K562 (cell line): Measurements from ENCODE around the gene CD320. TPM values are rescaled to one million over a fixed set of nuclear protein-coding genes. Genes with fewer than 3 reads are reported as not detected.

Experiments used
- ATAC-seq: fragments of 200-7000 bp; cut with Tn5 transposase; 3 replicates; pipeline ENCODE4 v1.9.1; 2020; ENCODE audit warnings: moderate library complexity
- BruUV-seq: library from RNA; stranded (reverse); fragments of 400-500 nt; replicated peaks from 2 replicates; lab custom pipeline; 2021; lab: Mats Ljungman, UMichigan
- CTCF ChIA-PET: fragments of 300-600 bp; formaldehyde crosslinking; extraction: SDS; loops from one replicate; lab custom pipeline; 2021; ENCODE audit warnings: low intra/inter-chr PET ratio; lab: Yijun Ruan, JAX
- POLR2A ChIA-PET: fragments of 300-600, 350-650 bp; sonication (Branson Sonifier 250); formaldehyde crosslinking; extraction: SDS; loops from one replicate; lab custom pipeline; 2021; ENCODE audit warnings: antibody characterized with exemption, inconsistent platforms; lab: Yijun Ruan, JAX
- DNase-seq, 4 experiments: peaks; one replicate each; pipeline versions ENCODE4 v3.0.0 to v3.0.0-alpha.2; 2011 to 2018; ENCODE audit warnings: low spot score in 3 of 4, mixed read lengths in 3 of 4; ENCODE audit errors: extremely low read depth in 1 of 4
- FAIRE-seq: peaks from 2 replicates; lab custom pipeline; 2011; peaks lifted over from hg19 to GRCh38; lab: Jason Lieb, UNC
- H2AFZ ChIP-seq: 2 replicates; pipeline ENCODE4 v1.6.0; 2011; ENCODE audit warnings: low read depth, low read length, control low read depth, inconsistent platforms
- H3K27ac ChIP-seq: fragments of 200-600 bp; 3 replicates; pipeline ENCODE4 v1.8.0; 2011; ENCODE audit warnings: low read depth, mild to moderate bottlenecking, control low read depth, inconsistent platforms, low read length, moderate library complexity, mixed read lengths; ENCODE audit errors: extremely low read depth
- H3K27me3 ChIP-seq, 2 experiments: fragments of 300-600 bp in 1 of 2; 2 replicates in 1 of 2; 3 replicates in 1 of 2; pipeline versions ENCODE4 v1.6.0 to v1.8.0; 2011; ENCODE audit warnings: inconsistent platforms in 2 of 2, low read length in 2 of 2, mild to moderate bottlenecking in 1 of 2, mixed read lengths in 1 of 2, moderate library complexity in 1 of 2; ENCODE audit not compliant: control insufficient read depth in 2 of 2, insufficient read depth in 2 of 2
- H3K36me3 ChIP-seq: fragments of 300-600 bp; 3 replicates; pipeline ENCODE4 v1.8.0; 2011; ENCODE audit warnings: mild to moderate bottlenecking, low read length, inconsistent platforms; ENCODE audit not compliant: control insufficient read depth, insufficient read depth
- H3K4me1 ChIP-seq, 2 experiments: fragments of 200-600 bp in 1 of 2; replicated peaks in 1 of 2; 2 replicates in 1 of 2; 3 replicates in 1 of 2; pipeline versions ENCODE4 v1.5.1 to v1.8.0; 2011; ENCODE audit warnings: inconsistent platforms in 2 of 2, low read length in 2 of 2, mild to moderate bottlenecking in 1 of 2, mixed read lengths in 1 of 2, moderate library complexity in 1 of 2; ENCODE audit not compliant: control insufficient read depth in 2 of 2, insufficient read depth in 2 of 2
- H3K4me2 ChIP-seq: 2 replicates; pipeline ENCODE4 v1.6.1; 2011; ENCODE audit warnings: low read length, control low read depth, inconsistent platforms, mixed read lengths; ENCODE audit not compliant: insufficient read depth
- H3K4me3 ChIP-seq: fragments of 200-600 bp; sonication (generic), shearing (Covaris generic); 2 replicates; pipeline ENCODE4 v1.5.1; 2016; ENCODE audit warnings: control low read depth, inconsistent platforms
- H3K79me2 ChIP-seq: fragments of 200-600 bp; 3 replicates; pipeline ENCODE4 v1.8.0; 2011; ENCODE audit warnings: low read length, inconsistent platforms; ENCODE audit not compliant: control insufficient read depth, insufficient read depth
- H3K9ac ChIP-seq, 2 experiments: 2 replicates each; pipeline versions ENCODE4 v1.6.0 to v1.6.1; 2011; ENCODE audit warnings: low read depth in 2 of 2, low read length in 2 of 2, control low read depth in 1 of 2, inconsistent platforms in 1 of 2, mild to moderate bottlenecking in 1 of 2, mixed read lengths in 1 of 2; ENCODE audit not compliant: insufficient read depth in 1 of 2
- H3K9me1 ChIP-seq: one replicate; pipeline ENCODE4 v1.6.0; 2011; ENCODE audit warnings: inconsistent platforms, mild to moderate bottlenecking, low read length, moderate library complexity; ENCODE audit not compliant: control insufficient read depth, insufficient read depth
- H3K9me3 ChIP-seq: replicated peaks from 2 replicates; pipeline ENCODE4 v1.5.1; 2011; ENCODE audit warnings: low read depth, low read length, inconsistent platforms; ENCODE audit not compliant: control insufficient read depth, insufficient read depth
- H4K20me1 ChIP-seq: replicated peaks from 2 replicates; pipeline ENCODE4 v1.6.1; 2011; ENCODE audit warnings: low read length, inconsistent platforms, mixed read lengths; ENCODE audit not compliant: control insufficient read depth, insufficient read depth
- BCOR ChIP-seq: fragments of 450-650 bp; IDR thresholded peaks from 2 replicates; pipeline ENCODE4 v1.6.1; 2016
- HCFC1 ChIP-seq: IDR thresholded peaks from 2 replicates; pipeline ENCODE4 v1.6.1; 2012; ENCODE audit warnings: low read depth, low read length, improper control_type of control experiment
- KDM1A ChIP-seq, 2 experiments: fragments of 450-650 bp; IDR thresholded peaks; 2 replicates each; pipeline ENCODE4 v1.6.1; 2016; ENCODE audit warnings: mild to moderate bottlenecking in 2 of 2
- KLF10 ChIP-seq: fragments of 250-450 bp; sonication (Bioruptor Pico); IDR thresholded peaks from 2 replicates; pipeline ENCODE4 v1.6.1; 2021; ENCODE audit warnings: matching md5 sums
- PTBP1 ChIP-seq: fragments of 200-400 bp; formaldehyde crosslinking; IDR thresholded peaks from 2 replicates; pipeline ENCODE4 v1.6.1; 2017; ENCODE audit warnings: low read depth, low read length
- TBL1XR1 ChIP-seq, 2 experiments: IDR thresholded peaks; 2 replicates each; pipeline ENCODE4 v1.6.1; 2012; ENCODE audit warnings: improper control_type of control experiment in 2 of 2, low read length in 2 of 2, mild to moderate bottlenecking in 1 of 2
- ZFP36 ChIP-seq: fragments of 150-350 bp; IDR thresholded peaks from 2 replicates; pipeline ENCODE4 v1.6.1; 2018; ENCODE audit warnings: low read length, low read depth; ENCODE audit not compliant: partially characterized antibody
- ZFX ChIP-seq: sonication (generic); formaldehyde crosslinking; IDR thresholded peaks from 2 replicates; pipeline ENCODE4 v1.8.0; 2022; ENCODE audit warnings: mild to moderate bottlenecking, missing genetic modification reagents, moderate library complexity
- ZNF785 ChIP-seq: fragments of 250-450 bp; sonication (Bioruptor Pico); IDR thresholded peaks from 2 replicates; pipeline ENCODE4 v1.4.0; 2020; ENCODE audit warnings: mild to moderate bottlenecking
- WGBS: fragments of 100-300 bp; shearing (Covaris generic); methylation state at CpG from one replicate; pipeline ENCODE4 v1.1.6; 2016; ENCODE audit warnings: low coverage, mixed read lengths; ENCODE audit not compliant: insufficient coverage; ENCODE audit errors: missing lambda C conversion rate; 5-methylcytosine and 5-hydroxymethylcytosine counted together
- in situ Hi-C: fragments of 300-500 bp; cut with MboI; formaldehyde crosslinking; loops from 4 replicates; pipeline ENCODE4 v1.15.0; 2018; ENCODE audit warnings: inconsistent platforms, mixed read lengths
- intact Hi-C: fragments of 100-400 bp; cut with micrococcal nuclease; formaldehyde crosslinking; loops from 2 replicates; pipeline ENCODE4 v1.14.2; 2022
- polyA plus RNA-seq, 8 experiments: library from polyadenylated mRNA; depleted of rRNA in 4 of 8; stranded (reverse) in 5 of 8; unstranded in 3 of 8; fragments of >200 nt; fragmentation: Nextera tagmentation in 2 of 8; fragmentation: Illumina TruSeq in 1 of 8; extraction: Ambion mirVana in 2 of 8; extraction: Trizol in 1 of 8; gene quantifications; 2 replicates each; pipeline versions ENCODE4 v1.2.1 to v1.2.3, GENCODE V29; 2011 to 2014; ENCODE audit warnings: inconsistent platforms in 1 of 8, missing spikeins in 1 of 8
- total RNA-seq, 7 experiments: library from RNA; depleted of rRNA in 6 of 7; stranded (reverse); fragments of >200 nt in 6 of 7; fragmentation: Illumina TruSeq in 2 of 7; extraction: Trizol in 2 of 7; gene quantifications; 2 replicates each; pipeline versions ENCODE4 v1.2.1 to v1.2.3, GENCODE V29; 2011 to 2021; ENCODE audit warnings: low replicate concordance in 1 of 7
- TF ChIP-seq, protein P1 (sequence below), 2 experiments: fragments of 450-650 bp in 1 of 2; sonication (generic) in 1 of 2; formaldehyde crosslinking in 1 of 2; IDR thresholded peaks; 2 replicates each; pipeline versions ENCODE4 v1.7.1 to v1.9.0; 2016 to 2022; ENCODE audit warnings: inconsistent platforms in 1 of 2, mild to moderate bottlenecking in 1 of 2, missing genetic modification reagents in 1 of 2
- TF ChIP-seq, protein P2 (sequence below), 3 experiments: IDR thresholded peaks in 2 of 3; conservative IDR thresholded peaks in 1 of 3; 2 replicates each; pipeline ENCODE4 v1.5.1; 2011 to 2012; ENCODE audit warnings: low read length in 3 of 3, mild to moderate bottlenecking in 3 of 3, control low read depth in 2 of 3, improper control_type of control experiment in 1 of 3, inconsistent platforms in 1 of 3, low read depth in 1 of 3, mixed read lengths in 1 of 3, moderate library complexity in 1 of 3; ENCODE audit not compliant: insufficient read depth in 2 of 3

Gene CD320
- total and polyA plus RNA-seq, 9 of the 15 experiments (the other 6 are each of a cell fraction or from before 2014, with no cell fraction given), result 0.45 to 94.5 (median 34.4) TPM

- intact Hi-C loops, result loop anchor here (10.0 kb wide), 1 partner anchor 242 kb away; no protein-coding TSS in a partner anchor
- no peak for ATAC-seq
- no peak overlapping the region for H3K9ac ChIP-seq
- ChIA-PET POLR2A (no interaction called here), CTCF (no interaction called here)
- no peak overlapping the region for H3K4me3 ChIP-seq
- no peaks in the 10 kb centered on the region for H3K27me3 ChIP-seq
- H3K4me1 ChIP-seq, result peaks cover 15 to 53% of the 10 kb centered on the region in 2 experiments; a peak in 4 of 5 replicates
- no peaks in the 10 kb centered on the region for H4K20me1 ChIP-seq
- peaks cover 3% of the 10 kb centered on the region for H3K9me1 ChIP-seq
- in situ Hi-C loops, result no loop called here
- no peaks in the 10 kb centered on the region for H3K9me3 ChIP-seq
- DNase-seq, result no peak
- no TSS peak for BruUV-seq
- WGBS, result 66% methylated on average over 15 of the region's 15 CpGs
- no peaks in the 10 kb centered on the region for H3K36me3 ChIP-seq
- FAIRE-seq, result no peak
- no peak overlapping the region for H2AFZ ChIP-seq
- no peak overlapping the region for H3K27ac ChIP-seq
- H3K4me2 ChIP-seq, result no peak overlapping the region
- no peaks in the 10 kb centered on the region for H3K79me2 ChIP-seq
- TF ChIP-seq TBL1XR1 (IDR thresholded peaks at IDR 0.05; ENCODE audit: low read length in 2 of 2) (no peak), KLF10 (no peak), ZNF785 (CRISPR knock-in tag) (no peak), KDM1A (IDR thresholded peaks at IDR 0.05) (peak in 1 of 2 experiments; percentile 42; a peak in 2 of 4 replicates), ZFX (CRISPR knock-in tag) (no peak), PTBP1 (0 out of 2 replicates have a peak, but pooled peaks have one; percentile 19), HCFC1 (no peak), BCOR (peak; percentile 84), ZFP36 (peak; percentile 23)
- TF ChIP-seq, protein P1, sequence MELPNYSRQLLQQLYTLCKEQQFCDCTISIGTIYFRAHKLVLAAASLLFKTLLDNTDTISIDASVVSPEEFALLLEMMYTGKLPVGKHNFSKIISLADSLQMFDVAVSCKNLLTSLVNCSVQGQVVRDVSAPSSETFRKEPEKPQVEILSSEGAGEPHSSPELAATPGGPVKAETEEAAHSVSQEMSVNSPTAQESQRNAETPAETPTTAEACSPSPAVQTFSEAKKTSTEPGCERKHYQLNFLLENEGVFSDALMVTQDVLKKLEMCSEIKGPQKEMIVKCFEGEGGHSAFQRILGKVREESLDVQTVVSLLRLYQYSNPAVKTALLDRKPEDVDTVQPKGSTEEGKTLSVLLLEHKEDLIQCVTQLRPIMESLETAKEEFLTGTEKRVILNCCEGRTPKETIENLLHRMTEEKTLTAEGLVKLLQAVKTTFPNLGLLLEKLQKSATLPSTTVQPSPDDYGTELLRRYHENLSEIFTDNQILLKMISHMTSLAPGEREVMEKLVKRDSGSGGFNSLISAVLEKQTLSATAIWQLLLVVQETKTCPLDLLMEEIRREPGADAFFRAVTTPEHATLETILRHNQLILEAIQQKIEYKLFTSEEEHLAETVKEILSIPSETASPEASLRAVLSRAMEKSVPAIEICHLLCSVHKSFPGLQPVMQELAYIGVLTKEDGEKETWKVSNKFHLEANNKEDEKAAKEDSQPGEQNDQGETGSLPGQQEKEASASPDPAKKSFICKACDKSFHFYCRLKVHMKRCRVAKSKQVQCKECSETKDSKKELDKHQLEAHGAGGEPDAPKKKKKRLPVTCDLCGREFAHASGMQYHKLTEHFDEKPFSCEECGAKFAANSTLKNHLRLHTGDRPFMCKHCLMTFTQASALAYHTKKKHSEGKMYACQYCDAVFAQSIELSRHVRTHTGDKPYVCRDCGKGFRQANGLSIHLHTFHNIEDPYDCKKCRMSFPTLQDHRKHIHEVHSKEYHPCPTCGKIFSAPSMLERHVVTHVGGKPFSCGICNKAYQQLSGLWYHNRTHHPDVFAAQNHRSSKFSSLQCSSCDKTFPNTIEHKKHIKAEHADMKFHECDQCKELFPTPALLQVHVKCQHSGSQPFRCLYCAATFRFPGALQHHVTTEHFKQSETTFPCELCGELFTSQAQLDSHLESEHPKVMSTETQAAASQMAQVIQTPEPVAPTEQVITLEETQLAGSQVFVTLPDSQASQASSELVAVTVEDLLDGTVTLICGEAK (IDR thresholded peaks at IDR 0.05), result no peak
- TF ChIP-seq, protein P1 (CRISPR knock-in tag; IDR thresholded peaks at IDR 0.05), result no peak
- TF ChIP-seq, protein P2, sequence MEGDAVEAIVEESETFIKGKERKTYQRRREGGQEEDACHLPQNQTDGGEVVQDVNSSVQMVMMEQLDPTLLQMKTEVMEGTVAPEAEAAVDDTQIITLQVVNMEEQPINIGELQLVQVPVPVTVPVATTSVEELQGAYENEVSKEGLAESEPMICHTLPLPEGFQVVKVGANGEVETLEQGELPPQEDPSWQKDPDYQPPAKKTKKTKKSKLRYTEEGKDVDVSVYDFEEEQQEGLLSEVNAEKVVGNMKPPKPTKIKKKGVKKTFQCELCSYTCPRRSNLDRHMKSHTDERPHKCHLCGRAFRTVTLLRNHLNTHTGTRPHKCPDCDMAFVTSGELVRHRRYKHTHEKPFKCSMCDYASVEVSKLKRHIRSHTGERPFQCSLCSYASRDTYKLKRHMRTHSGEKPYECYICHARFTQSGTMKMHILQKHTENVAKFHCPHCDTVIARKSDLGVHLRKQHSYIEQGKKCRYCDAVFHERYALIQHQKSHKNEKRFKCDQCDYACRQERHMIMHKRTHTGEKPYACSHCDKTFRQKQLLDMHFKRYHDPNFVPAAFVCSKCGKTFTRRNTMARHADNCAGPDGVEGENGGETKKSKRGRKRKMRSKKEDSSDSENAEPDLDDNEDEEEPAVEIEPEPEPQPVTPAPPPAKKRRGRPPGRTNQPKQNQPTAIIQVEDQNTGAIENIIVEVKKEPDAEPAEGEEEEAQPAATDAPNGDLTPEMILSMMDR (IDR thresholded peaks at IDR 0.05 in 2 of 3, conservative IDR thresholded peaks at IDR 0.05 in 1 of 3; ENCODE audit: insufficient read depth in 2 of 3, low read depth in 1 of 3, low read length in 3 of 3), result 0 out of 6 replicates have a peak, but pooled peaks of 1 of the 3 experiments have one; percentile 33
Measured at GRCh38 chr19:8256276-8257051, 51.7 kb downstream of the CD320 start.
